HepG2 (cell line): ENCODE data around the gene AGER. TPM values are rescaled to one million over a fixed set of nuclear protein-coding genes. Genes with fewer than 3 reads are reported as not detected.
A peak's percentile ranks its signal among the peaks of the same experiment; 100 is the strongest.

Experiments used
- AKNA ChIP-seq: sonication (generic); formaldehyde crosslinking; IDR thresholded peaks from 2 replicates; pipeline ENCODE4 v1.4.0; 2020; ENCODE audit warnings: missing genetic modification reagents, borderline replicate concordance
- GFI1 ChIP-seq: sonication (generic); formaldehyde crosslinking; IDR thresholded peaks from 2 replicates; pipeline ENCODE4 v1.5.0; 2020; ENCODE audit warnings: missing genetic modification reagents, mild to moderate bottlenecking, borderline replicate concordance
- KDM2A ChIP-seq: sonication (generic); formaldehyde crosslinking; IDR thresholded peaks from 2 replicates; pipeline ENCODE4 v1.4.0; 2020; ENCODE audit warnings: low read depth, missing genetic modification reagents, borderline replicate concordance
- MBNL3 ChIP-seq: fragments of 250-450 bp; sonication (Bioruptor Pico); conservative IDR thresholded peaks from 2 replicates; pipeline ENCODE4 v1.8.0; 2022; ENCODE audit warnings: mild to moderate bottlenecking, inconsistent platforms
- MXI1 ChIP-seq: IDR thresholded peaks from 3 replicates; pipeline ENCODE4 v1.6.1; 2012; ENCODE audit warnings: low read depth, low read length, inconsistent platforms, borderline replicate concordance
- NCOA2 ChIP-seq: sonication (generic); formaldehyde crosslinking; IDR thresholded peaks from 2 replicates; pipeline ENCODE4 v1.8.0; 2022; ENCODE audit warnings: inconsistent platforms
- NR2C2 ChIP-seq: sonication (generic); formaldehyde crosslinking; IDR thresholded peaks from 2 replicates; pipeline ENCODE4 v1.4.0; 2020; ENCODE audit warnings: missing genetic modification reagents, mild to moderate bottlenecking, moderate library complexity, borderline replicate concordance
- NR2F6 ChIP-seq, 2 experiments: IDR thresholded peaks; 2 replicates each; pipeline ENCODE4 v1.6.1; 2016; ENCODE audit warnings: antibody characterized with exemption in 1 of 2, mild to moderate bottlenecking in 1 of 2
- POGK ChIP-seq: sonication (generic); formaldehyde crosslinking; conservative IDR thresholded peaks from 2 replicates; pipeline ENCODE4 v1.8.0; 2022; ENCODE audit warnings: mild to moderate bottlenecking, moderate library complexity, missing genetic modification reagents
- RAD21 ChIP-seq: fragments of 450-650 bp; formaldehyde crosslinking; IDR thresholded peaks from 2 replicates; pipeline ENCODE4 v1.5.0; 2020; ENCODE audit warnings: mild to moderate bottlenecking
- SAP130 ChIP-seq: IDR thresholded peaks from 2 replicates; pipeline ENCODE4 v1.6.1; 2016; ENCODE audit warnings: low read depth
- TRAFD1 ChIP-seq: sonication (generic); formaldehyde crosslinking; IDR thresholded peaks from 2 replicates; pipeline ENCODE4 v1.5.1; 2020; ENCODE audit warnings: missing genetic modification reagents, mild to moderate bottlenecking, borderline replicate concordance
- ZBTB39 ChIP-seq: sonication (generic); formaldehyde crosslinking; IDR thresholded peaks from 2 replicates; pipeline ENCODE4 v1.5.0; 2020; ENCODE audit warnings: missing genetic modification reagents
- ZBTB43 ChIP-seq: sonication (generic); formaldehyde crosslinking; conservative IDR thresholded peaks from 2 replicates; pipeline ENCODE4 v1.4.0; 2020; ENCODE audit warnings: missing genetic modification reagents
- ZNF432 ChIP-seq: sonication (generic); formaldehyde crosslinking; IDR thresholded peaks from 2 replicates; pipeline ENCODE4 v1.5.0; 2020; ENCODE audit warnings: missing genetic modification reagents, mild to moderate bottlenecking, borderline replicate concordance
- ZNF674 ChIP-seq: sonication (generic); formaldehyde crosslinking; IDR thresholded peaks from 2 replicates; pipeline ENCODE4 v1.5.0; 2020; ENCODE audit warnings: low read depth, mild to moderate bottlenecking, missing genetic modification reagents
- ZNF777 ChIP-seq: sonication (generic); formaldehyde crosslinking; IDR thresholded peaks from 2 replicates; pipeline ENCODE4 v1.4.0; 2020; ENCODE audit warnings: missing genetic modification reagents
- polyA plus RNA-seq, 8 experiments: library from polyadenylated mRNA; depleted of rRNA in 3 of 8; stranded (reverse) in 7 of 8; unstranded in 1 of 8; fragments of >200 nt; fragmentation: Illumina TruSeq in 4 of 8; extraction: Trizol in 4 of 8; gene quantifications; 2 replicates each; pipeline versions ENCODE4 v1.2.1 to v1.2.3, GENCODE V29; 2011 to 2016; ENCODE audit warnings: low read depth in 4 of 8, missing spikeins in 1 of 8, mixed read lengths in 1 of 8; ENCODE audit not compliant: insufficient read depth in 1 of 8
- total RNA-seq, 5 experiments: library from RNA; depleted of rRNA; stranded (reverse); fragments of >200 nt; fragmentation: Illumina TruSeq; extraction: Trizol; gene quantifications; 2 replicates each; pipeline ENCODE4 v1.2.3, GENCODE V29; 2016; ENCODE audit warnings: low read depth in 1 of 5

Gene AGER
- total and polyA plus RNA-seq, 2 of the 13 experiments (the other 11 are each of a cell fraction or from before 2014, with no cell fraction given): 1.9 to 5.1 TPM

GRCh38 chr6:32177183-32177787, 6.8 kb downstream of the AGER start (continued):
- TF ChIP-seq ZNF674 (CRISPR knock-in tag): no peak
- no peak for TF ChIP-seq ZNF432 (CRISPR knock-in tag)
- no peak for TF ChIP-seq NR2C2 (CRISPR knock-in tag)
- no peak for TF ChIP-seq MBNL3 (CRISPR knock-in tag)
- TF ChIP-seq TRAFD1 (CRISPR knock-in tag): 0 out of 2 replicates have a peak, but pooled peaks have one; percentile 21
- 0 out of 2 replicates have a peak, but pooled peaks have one; percentile 6 for TF ChIP-seq SAP130 (CRISPR knock-in tag)
- 0 out of 2 replicates have a peak, but pooled peaks have one; percentile 1 for TF ChIP-seq NCOA2 (CRISPR knock-in tag)
- no peak for TF ChIP-seq ZBTB39
- no peak for TF ChIP-seq ZNF777 (CRISPR knock-in tag)
- 0 out of 2 replicates have a peak, but pooled peaks have one; percentile 18 for TF ChIP-seq NR2F6 (IDR thresholded peaks at IDR 0.05)
- peak; percentile 51; the same call in 1 of the 2 replicates for TF ChIP-seq NR2F6 (CRISPR knock-in tag; IDR thresholded peaks at IDR 0.05)
- TF ChIP-seq AKNA: no peak
- TF ChIP-seq ZBTB43 (CRISPR knock-in tag): no peak
- no peak for TF ChIP-seq GFI1 (CRISPR knock-in tag)
- TF ChIP-seq RAD21 (CRISPR knock-in tag): 0 out of 2 replicates have a peak, but pooled peaks have one; percentile 11
- no peak for TF ChIP-seq MXI1
- peak; percentile 24; the same call in 1 of the 2 replicates for TF ChIP-seq KDM2A (CRISPR knock-in tag)
- TF ChIP-seq POGK (CRISPR knock-in tag): peak; percentile 70; the same call in 1 of the 2 replicates
